Measurements from ENCODE around the gene TLE5. TPM values are rescaled to one million over a fixed set of nuclear protein-coding genes. Genes with fewer than 3 reads are reported as not detected.

Gene TLE5
- total and polyA plus RNA-seq, 2 donors (not counting 3 experiments of a cell fraction or from before 2014, with no cell fraction given), result 393 to 574 TPM

DNA sequence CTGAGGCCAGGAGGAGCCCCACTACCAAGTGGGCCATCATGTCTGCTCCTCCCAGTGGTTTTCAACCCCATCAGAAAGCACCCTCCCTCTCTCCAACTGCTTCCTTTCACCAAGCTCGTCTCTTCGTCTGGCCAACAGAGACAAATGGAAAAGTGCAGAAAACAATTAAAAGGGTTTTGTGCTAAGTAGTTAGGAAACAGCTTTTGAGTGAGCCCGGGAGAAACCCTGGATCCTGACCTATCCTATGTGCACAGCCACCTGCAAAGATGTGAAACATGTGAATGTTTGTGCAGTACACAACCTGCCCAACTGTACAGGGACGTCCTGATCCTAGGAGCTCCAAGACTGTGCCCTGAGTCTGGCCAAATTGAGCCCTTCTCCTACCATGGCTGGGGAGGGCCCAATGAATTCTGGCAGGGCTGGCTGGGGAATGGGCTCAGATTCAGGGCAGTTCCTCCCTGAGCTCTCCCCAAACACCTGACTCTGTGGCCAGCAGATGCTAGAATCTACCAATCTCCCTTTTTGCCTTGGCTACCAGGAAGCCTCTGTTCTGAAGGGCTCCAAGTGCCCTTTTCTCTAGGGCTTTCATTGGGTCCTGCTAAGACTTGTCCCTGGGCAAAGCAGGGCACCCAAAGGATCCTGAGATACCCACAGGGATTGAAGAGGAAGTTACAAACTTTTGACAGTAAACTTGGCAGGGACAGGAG, 7.9 kb downstream of the TLE5 start:
- no TSS peak for BruUV-seq (replicated peaks)
- POLR2A ChIA-PET, result interaction anchor here (1.2 kb wide), 1 partner anchor 18 kb away, joined by 3 read pairs; no protein-coding TSS in a partner anchor

DNA sequence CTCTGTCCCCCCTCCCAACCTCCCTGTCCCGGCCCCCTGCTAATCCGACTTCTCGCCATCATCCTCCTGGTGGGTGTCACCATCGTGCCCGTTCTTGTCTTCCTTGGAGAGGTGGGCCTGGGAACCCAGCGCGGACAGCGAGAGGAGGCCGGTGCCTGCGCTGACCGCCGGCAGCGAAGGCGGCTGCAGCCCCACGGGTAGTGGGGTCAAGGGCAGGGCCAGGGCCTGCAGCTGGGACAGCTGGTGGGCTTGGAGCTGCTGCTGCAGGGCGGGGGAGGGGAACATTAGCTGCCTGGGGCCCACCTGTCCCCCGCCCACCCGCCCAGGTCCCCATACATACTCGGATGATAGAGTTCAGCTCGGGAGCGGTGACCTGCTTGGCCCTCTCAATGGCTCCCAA, 8.5 kb downstream of the TLE5 start:
- Histone ChIP-seq H3K79me2 (ENCODE audit: control insufficient read depth, insufficient read depth, low read length) (peaks cover 11% of the 10 kb centered on the region), H3K4me3 (replicated peaks in 1 of 3; ENCODE audit: insufficient read depth in 1 of 3, low read depth in 1 of 3, low read length in 3 of 3) (no peak overlapping the region), H3K4me2 (ENCODE audit: insufficient read depth, low read length) (no peak overlapping the region), H3K27me3 (ENCODE audit: control insufficient read depth in 2 of 2, insufficient read depth in 2 of 2, low read length in 2 of 2) (no peaks in the 10 kb centered on the region), H2AFZ (ENCODE audit: low read depth, low read length) (no peak overlapping the region), H3K36me3 (ENCODE audit: control insufficient read depth in 2 of 2, extremely low read depth in 1 of 2, insufficient read depth in 2 of 2, low read length in 2 of 2) (peaks cover 11 to 35% of the 10 kb centered on the region in 2 experiments), H3K9ac (replicated peaks; ENCODE audit: extremely low read depth, insufficient read depth, low read length) (no peak overlapping the region), H3K4me1 (ENCODE audit: control insufficient read depth, extremely low read depth, insufficient read depth, low read length) (no peaks in the 10 kb centered on the region), H4K20me1 (replicated peaks; ENCODE audit: control insufficient read depth, extremely low read depth, insufficient read depth, low read length) (no peaks in the 10 kb centered on the region), H3K27ac (ENCODE audit: insufficient read depth, low read depth, low read length) (no peak overlapping the region), H3K9me3 (replicated peaks; ENCODE audit: control insufficient read depth, insufficient read depth, low read length) (no peaks in the 10 kb centered on the region), H3K9me1 (replicated peaks; ENCODE audit: control insufficient read depth, extremely low read depth, insufficient read depth, low read length) (no peaks in the 10 kb centered on the region)
- FAIRE-seq (no peak), DNase-seq (ENCODE audit: low read depth, low spot score) (no peak)
- intact Hi-C loops (cut with micrococcal nuclease) (no loop called here), dilution Hi-C loops (cut with MboI; ENCODE audit: extremely low pct_ligation_motif_present, low sequenced_read_pairs) (no loop called here)
- ChIA-PET POLR2A (interaction anchor here (1.2 kb wide), 1 partner anchor 18 kb away, joined by 3 read pairs; no protein-coding TSS in a partner anchor), CTCF (interaction anchor here (0.7 to 3.2 kb wide), 3 partner anchors 17 to 103 kb away, joined by 3 to 9 read pairs (median 9); no protein-coding TSS in a partner anchor)
- BruUV-seq (replicated peaks), result no TSS peak
- TF ChIP-seq MYC (IDR thresholded peaks at IDR 0.05; ENCODE audit: low read depth, low read length) (no peak), EZH2 (IDR thresholded peaks at IDR 0.05; ENCODE audit: borderline replicate concordance, low read depth, low read length, severe bottlenecking) (no peak), FOS (IDR thresholded peaks at IDR 0.05; ENCODE audit: borderline replicate concordance, insufficient read depth, low read length) (no peak), JUN (IDR thresholded peaks at IDR 0.05; ENCODE audit: borderline replicate concordance, insufficient read depth, insufficient read length, low read depth) (no peak), POLR2A (IDR thresholded peaks at IDR 0.05; ENCODE audit: low read depth, low read length) (no peak), POLR2AphosphoS5 (IDR thresholded peaks at IDR 0.05; ENCODE audit: insufficient read depth, low read depth, low read length) (no peak)
- TF ChIP-seq, protein P1, sequence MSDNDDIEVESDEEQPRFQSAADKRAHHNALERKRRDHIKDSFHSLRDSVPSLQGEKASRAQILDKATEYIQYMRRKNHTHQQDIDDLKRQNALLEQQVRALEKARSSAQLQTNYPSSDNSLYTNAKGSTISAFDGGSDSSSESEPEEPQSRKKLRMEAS (IDR thresholded peaks at IDR 0.05; ENCODE audit: insufficient read depth, insufficient read length), result no peak

More for the DNA sequence above, 7.9 kb downstream of the TLE5 start:
- peaks cover 13% of the 10 kb centered on the region for H3K79me2 ChIP-seq (ENCODE audit: control insufficient read depth, insufficient read depth, low read length)
- FAIRE-seq (no peak), DNase-seq (ENCODE audit: low read depth, low spot score) (no peak)
- H3K27ac ChIP-seq (ENCODE audit: insufficient read depth, low read depth, low read length), result no peak overlapping the region
- H3K36me3 ChIP-seq (ENCODE audit: control insufficient read depth in 2 of 2, extremely low read depth in 1 of 2, insufficient read depth in 2 of 2, low read length in 2 of 2), result peaks cover 11 to 37% of the 10 kb centered on the region in 2 experiments
- H3K9ac ChIP-seq (replicated peaks; ENCODE audit: extremely low read depth, insufficient read depth, low read length), result no peak overlapping the region
- no peaks in the 10 kb centered on the region for H4K20me1 ChIP-seq (replicated peaks; ENCODE audit: control insufficient read depth, extremely low read depth, insufficient read depth, low read length)
- TF ChIP-seq, protein P1 (IDR thresholded peaks at IDR 0.05; ENCODE audit: insufficient read depth, insufficient read length), result no peak
- no peak for TF ChIP-seq GATA2 (IDR thresholded peaks at IDR 0.05; ENCODE audit: insufficient read depth, insufficient read length, low read depth, low read length)
- TF ChIP-seq MYC (IDR thresholded peaks at IDR 0.05; ENCODE audit: low read depth, low read length), result no peak
- TF ChIP-seq JUN (IDR thresholded peaks at IDR 0.05; ENCODE audit: borderline replicate concordance, insufficient read depth, insufficient read length, low read depth), result no peak
- no peak for TF ChIP-seq FOS (IDR thresholded peaks at IDR 0.05; ENCODE audit: borderline replicate concordance, insufficient read depth, low read length)
- intact Hi-C loops (cut with micrococcal nuclease), result no loop called here
- dilution Hi-C loops (cut with MboI; ENCODE audit: extremely low pct_ligation_motif_present, low sequenced_read_pairs), result no loop called here
- H2AFZ ChIP-seq (ENCODE audit: low read depth, low read length), result no peak overlapping the region
- no peak overlapping the region for H3K4me3 ChIP-seq (replicated peaks in 1 of 3; ENCODE audit: insufficient read depth in 1 of 3, low read depth in 1 of 3, low read length in 3 of 3)
- CTCF ChIA-PET, result interaction anchor here (0.7 to 1.9 kb wide), 3 partner anchors 50 to 103 kb away, joined by 3 to 9 read pairs (median 3); no protein-coding TSS in a partner anchor
- H3K27me3 ChIP-seq (ENCODE audit: control insufficient read depth in 2 of 2, insufficient read depth in 2 of 2, low read length in 2 of 2), result no peaks in the 10 kb centered on the region
- H3K9me1 ChIP-seq (replicated peaks; ENCODE audit: control insufficient read depth, extremely low read depth, insufficient read depth, low read length), result no peaks in the 10 kb centered on the region
- no peaks in the 10 kb centered on the region for H3K9me3 ChIP-seq (replicated peaks; ENCODE audit: control insufficient read depth, insufficient read depth, low read length)
- H3K4me2 ChIP-seq (ENCODE audit: insufficient read depth, low read length), result no peak overlapping the region
- no peaks in the 10 kb centered on the region for H3K4me1 ChIP-seq (ENCODE audit: control insufficient read depth, extremely low read depth, insufficient read depth, low read length)

Data from endothelial cell of umbilical vein (primary cell).